ENCODE results near the gene RGS16.
A peak's percentile ranks its signal among the peaks of the same experiment; 100 is the strongest.

The RGS16 gene

GRCh38 chr1:182610606-182611194 is 6.5 kb upstream of the RGS16 start:
- no peaks in the 10 kb centered on the region for H3K36me3 ChIP-seq (ENCODE audit: control insufficient read depth, insufficient read depth, low read length)
- H3K4me3 ChIP-seq (ENCODE audit: insufficient read depth, low read depth, low read length, poor library complexity, severe bottlenecking): no peak overlapping the region
- no peak for DNase-seq
- peaks cover 16% of the 10 kb centered on the region for H3K4me1 ChIP-seq (ENCODE audit: control insufficient read depth, insufficient read depth, low read length, poor library complexity, severe bottlenecking)
- no peak overlapping the region for H3K27ac ChIP-seq (ENCODE audit: insufficient read depth, low read length, poor library complexity, severe bottlenecking)
- H3K27me3 ChIP-seq (replicated peaks; ENCODE audit: control insufficient read depth, insufficient read depth, low read length, poor library complexity, severe bottlenecking): no peaks in the 10 kb centered on the region
- H3K9me3 ChIP-seq (ENCODE audit: control insufficient read depth, low read length): no peaks in the 10 kb centered on the region

GRCh38 chr1:182608845-182609610 is 4.8 kb upstream of the RGS16 start:
- Histone ChIP-seq H3K4me1 (ENCODE audit: control insufficient read depth, insufficient read depth, low read length, poor library complexity, severe bottlenecking) (peaks cover 7% of the 10 kb centered on the region), H3K27ac (ENCODE audit: insufficient read depth, low read length, poor library complexity, severe bottlenecking) (no peak overlapping the region), H3K9me3 (ENCODE audit: control insufficient read depth, low read length) (no peaks in the 10 kb centered on the region), H3K4me3 (ENCODE audit: insufficient read depth, low read depth, low read length, poor library complexity, severe bottlenecking) (no peak overlapping the region), H3K27me3 (replicated peaks; ENCODE audit: control insufficient read depth, insufficient read depth, low read length, poor library complexity, severe bottlenecking) (no peaks in the 10 kb centered on the region), H3K36me3 (ENCODE audit: control insufficient read depth, insufficient read depth, low read length) (no peaks in the 10 kb centered on the region)
- DNase-seq: no peak

GRCh38 chr1:182608236-182608635 is 4.0 kb upstream of the RGS16 start:
- Histone ChIP-seq H3K4me3 (ENCODE audit: insufficient read depth, low read depth, low read length, poor library complexity, severe bottlenecking) (no peak overlapping the region), H3K27me3 (replicated peaks; ENCODE audit: control insufficient read depth, insufficient read depth, low read length, poor library complexity, severe bottlenecking) (no peaks in the 10 kb centered on the region), H3K36me3 (ENCODE audit: control insufficient read depth, insufficient read depth, low read length) (no peaks in the 10 kb centered on the region), H3K27ac (ENCODE audit: insufficient read depth, low read length, poor library complexity, severe bottlenecking) (no peak overlapping the region), H3K4me1 (ENCODE audit: control insufficient read depth, insufficient read depth, low read length, poor library complexity, severe bottlenecking) (peaks cover 15% of the 10 kb centered on the region), H3K9me3 (ENCODE audit: control insufficient read depth, low read length) (no peaks in the 10 kb centered on the region)
- no peak for DNase-seq

- Histone ChIP-seq H3K9me3 (ENCODE audit: control insufficient read depth, low read length) (no peaks in the 10 kb centered on the region), H3K27ac (ENCODE audit: insufficient read depth, low read length, poor library complexity, severe bottlenecking) (no peak overlapping the region), H3K27me3 (replicated peaks; ENCODE audit: control insufficient read depth, insufficient read depth, low read length, poor library complexity, severe bottlenecking) (no peaks in the 10 kb centered on the region), H3K4me1 (ENCODE audit: control insufficient read depth, insufficient read depth, low read length, poor library complexity, severe bottlenecking) (peaks cover 22% of the 10 kb centered on the region), H3K36me3 (ENCODE audit: control insufficient read depth, insufficient read depth, low read length) (no peaks in the 10 kb centered on the region), H3K4me3 (ENCODE audit: insufficient read depth, low read depth, low read length, poor library complexity, severe bottlenecking) (no peak overlapping the region)
- no peak for DNase-seq
Observed at GRCh38 chr1:182607566-182607965, 3.4 kb upstream of the RGS16 start.

- Histone ChIP-seq H3K4me1 (ENCODE audit: control insufficient read depth, insufficient read depth, low read length, poor library complexity, severe bottlenecking) (peaks cover 23% of the 10 kb centered on the region), H3K4me3 (ENCODE audit: insufficient read depth, low read depth, low read length, poor library complexity, severe bottlenecking) (peak overlapping the region; percentile 52), H3K36me3 (ENCODE audit: control insufficient read depth, insufficient read depth, low read length) (peaks cover 20% of the 10 kb centered on the region), H3K27ac (ENCODE audit: insufficient read depth, low read length, poor library complexity, severe bottlenecking) (peak overlapping the region; percentile 66), H3K27me3 (replicated peaks; ENCODE audit: control insufficient read depth, insufficient read depth, low read length, poor library complexity, severe bottlenecking) (no peaks in the 10 kb centered on the region), H3K9me3 (ENCODE audit: control insufficient read depth, low read length) (no peaks in the 10 kb centered on the region)
- DNase-seq: no peak
Observed at GRCh38 chr1:182603646-182604174, 479 bp downstream of the RGS16 start.

GRCh38 chr1:182602935-182603645 is 1.1 kb downstream of the RGS16 start:
- Histone ChIP-seq H3K36me3 (ENCODE audit: control insufficient read depth, insufficient read depth, low read length) (peaks cover 20% of the 10 kb centered on the region), H3K4me3 (ENCODE audit: insufficient read depth, low read depth, low read length, poor library complexity, severe bottlenecking) (peak overlapping the region; percentile 52), H3K27ac (ENCODE audit: insufficient read depth, low read length, poor library complexity, severe bottlenecking) (peak overlapping the region; percentile 66), H3K27me3 (replicated peaks; ENCODE audit: control insufficient read depth, insufficient read depth, low read length, poor library complexity, severe bottlenecking) (no peaks in the 10 kb centered on the region), H3K9me3 (ENCODE audit: control insufficient read depth, low read length) (no peaks in the 10 kb centered on the region), H3K4me1 (ENCODE audit: control insufficient read depth, insufficient read depth, low read length, poor library complexity, severe bottlenecking) (peaks cover 23% of the 10 kb centered on the region)
- DNase-seq: no peak

GRCh38 chr1:182601913-182602312 is 2.3 kb downstream of the RGS16 start:
- Histone ChIP-seq H3K36me3 (ENCODE audit: control insufficient read depth, insufficient read depth, low read length) (peaks cover 20% of the 10 kb centered on the region), H3K4me3 (ENCODE audit: insufficient read depth, low read depth, low read length, poor library complexity, severe bottlenecking) (no peak overlapping the region), H3K9me3 (ENCODE audit: control insufficient read depth, low read length) (no peaks in the 10 kb centered on the region), H3K4me1 (ENCODE audit: control insufficient read depth, insufficient read depth, low read length, poor library complexity, severe bottlenecking) (peaks cover 23% of the 10 kb centered on the region), H3K27me3 (replicated peaks; ENCODE audit: control insufficient read depth, insufficient read depth, low read length, poor library complexity, severe bottlenecking) (no peaks in the 10 kb centered on the region), H3K27ac (ENCODE audit: insufficient read depth, low read length, poor library complexity, severe bottlenecking) (peak overlapping the region; percentile 39)
- no peak for DNase-seq

GRCh38 chr1:182601416-182601786 is 2.8 kb downstream of the RGS16 start:
- Histone ChIP-seq H3K4me3 (ENCODE audit: insufficient read depth, low read depth, low read length, poor library complexity, severe bottlenecking) (no peak overlapping the region), H3K27me3 (replicated peaks; ENCODE audit: control insufficient read depth, insufficient read depth, low read length, poor library complexity, severe bottlenecking) (no peaks in the 10 kb centered on the region), H3K4me1 (ENCODE audit: control insufficient read depth, insufficient read depth, low read length, poor library complexity, severe bottlenecking) (peaks cover 23% of the 10 kb centered on the region), H3K27ac (ENCODE audit: insufficient read depth, low read length, poor library complexity, severe bottlenecking) (peak overlapping the region; percentile 6), H3K9me3 (ENCODE audit: control insufficient read depth, low read length) (no peaks in the 10 kb centered on the region), H3K36me3 (ENCODE audit: control insufficient read depth, insufficient read depth, low read length) (peaks cover 20% of the 10 kb centered on the region)
- DNase-seq: peak; percentile 31 to 62 (median 51)

- Histone ChIP-seq H3K9me3 (ENCODE audit: control insufficient read depth, low read length) (no peaks in the 10 kb centered on the region), H3K27me3 (replicated peaks; ENCODE audit: control insufficient read depth, insufficient read depth, low read length, poor library complexity, severe bottlenecking) (no peaks in the 10 kb centered on the region), H3K4me3 (ENCODE audit: insufficient read depth, low read depth, low read length, poor library complexity, severe bottlenecking) (no peak overlapping the region), H3K27ac (ENCODE audit: insufficient read depth, low read length, poor library complexity, severe bottlenecking) (no peak overlapping the region), H3K4me1 (ENCODE audit: control insufficient read depth, insufficient read depth, low read length, poor library complexity, severe bottlenecking) (peaks cover 23% of the 10 kb centered on the region), H3K36me3 (ENCODE audit: control insufficient read depth, insufficient read depth, low read length) (peaks cover 20% of the 10 kb centered on the region)
- DNase-seq: no peak
Observed at GRCh38 chr1:182600745-182601415, 3.3 kb downstream of the RGS16 start.

Measured in effector memory CD4-positive, alpha-beta T cell (primary cell).